H1 (cell line): ENCODE data around the gene CCDC136. TPM values are rescaled to one million over a fixed set of nuclear protein-coding genes. Genes with fewer than 3 reads are reported as not detected.
A peak's percentile ranks its signal among the peaks of the same experiment; 100 is the strongest.

Experiments used
- CTCF ChIA-PET: fragments of 300-600 bp; sonication (Branson Sonifier 250); formaldehyde crosslinking; loops from one replicate; lab custom pipeline; 2021; ENCODE audit not compliant: partially characterized antibody; lab: Charles Lee
- POLR2A ChIA-PET: fragments of 300-600 bp; sonication (Branson Sonifier 250); formaldehyde crosslinking; loops from one replicate; lab custom pipeline; 2021; ENCODE audit warnings: inconsistent platforms; ENCODE audit not compliant: partially characterized antibody; lab: Charles Lee
- DNase-seq, 2 experiments: peaks; one replicate each; pipeline versions ENCODE4 v3.0.0 to v3.0.0-alpha.2; 2010 to 2022; ENCODE audit warnings: low spot score in 2 of 2, low read depth in 1 of 2, mixed read lengths in 1 of 2
- FAIRE-seq: peaks from 2 replicates; lab custom pipeline; 2011; peaks lifted over from hg19 to GRCh38; lab: Jason Lieb, UNC
- H2AFZ ChIP-seq: 2 replicates; pipeline ENCODE4 v1.8.1; 2012; ENCODE audit warnings: low read length, inconsistent platforms
- H2AK5ac ChIP-seq: 2 replicates; pipeline ENCODE4 v1.6.1; 2013; ENCODE audit warnings: low read depth, low read length
- H2BK120ac ChIP-seq: replicated peaks from 2 replicates; pipeline ENCODE3; 2013; ENCODE audit warnings: low read depth, low read length, inconsistent platforms
- H2BK12ac ChIP-seq: 2 replicates; pipeline ENCODE4 v1.6.1; 2013; ENCODE audit warnings: low read depth, low read length
- H2BK15ac ChIP-seq: 2 replicates; pipeline ENCODE4 v1.6.1; 2013; ENCODE audit warnings: low read length
- H2BK20ac ChIP-seq: 2 replicates; pipeline ENCODE4 v1.6.1; 2013; ENCODE audit warnings: low read length
- H2BK5ac ChIP-seq: 2 replicates; pipeline ENCODE4 v1.6.1; 2013; ENCODE audit warnings: low read depth, low read length
- H3K14ac ChIP-seq: 2 replicates; pipeline ENCODE4 v1.6.1; 2013; ENCODE audit warnings: inconsistent platforms; ENCODE audit not compliant: insufficient read length
- H3K18ac ChIP-seq: 2 replicates; pipeline ENCODE4 v1.6.1; 2013; ENCODE audit warnings: low read length; ENCODE audit errors: extremely low read depth
- H3K23ac ChIP-seq: 2 replicates; pipeline ENCODE4 v1.6.1; 2013; ENCODE audit warnings: inconsistent platforms; ENCODE audit not compliant: insufficient read length
- H3K23me2 ChIP-seq: 2 replicates; pipeline ENCODE4 v1.6.1; 2013; ENCODE audit warnings: low read depth, low read length
- H3K27ac ChIP-seq: 2 replicates; pipeline ENCODE4 v1.6.1; 2011; ENCODE audit warnings: low read depth, low read length, inconsistent platforms
- H3K27me3 ChIP-seq, 4 experiments: replicated peaks in 1 of 4; 1 replicate in 1 of 4; 2 replicates in 3 of 4; pipeline versions ENCODE4 v1.6.1 to v1.8.1; 2011 to 2013; ENCODE audit warnings: low read length in 3 of 4, mild to moderate bottlenecking in 3 of 4, inconsistent platforms in 2 of 4, mixed read lengths in 2 of 4, moderate library complexity in 1 of 4; ENCODE audit not compliant: control insufficient read depth in 3 of 4, insufficient read depth in 3 of 4; ENCODE audit errors: extremely low read depth in 1 of 4
- H3K36me3 ChIP-seq, 4 experiments: 2 replicates each; pipeline versions ENCODE4 v1.6.1 to v1.8.1; 2011 to 2013; ENCODE audit warnings: mild to moderate bottlenecking in 4 of 4, low read length in 3 of 4, moderate library complexity in 2 of 4, control low read depth in 1 of 4, inconsistent platforms in 1 of 4; ENCODE audit not compliant: insufficient read depth in 4 of 4, control insufficient read depth in 2 of 4
- H3K4ac ChIP-seq: replicated peaks from 2 replicates; pipeline ENCODE3; 2013; ENCODE audit warnings: low read length, low read depth, mixed read lengths, inconsistent platforms; ENCODE audit not compliant: insufficient read length
- H3K4me1 ChIP-seq, 4 experiments: replicated peaks in 1 of 4; 1 replicate in 1 of 4; 2 replicates in 3 of 4; pipeline versions ENCODE4 v1.6.1 to v1.8.1; 2011 to 2013; ENCODE audit warnings: low read length in 3 of 4, inconsistent platforms in 2 of 4, mixed read lengths in 1 of 4; ENCODE audit not compliant: insufficient read depth in 4 of 4, control insufficient read depth in 3 of 4
- H3K4me2 ChIP-seq, 2 experiments: 2 replicates each; pipeline versions ENCODE4 v1.6.1 to v1.8.1; 2011 to 2013; ENCODE audit warnings: low read depth in 2 of 2, low read length in 2 of 2, control low read depth in 1 of 2, inconsistent platforms in 1 of 2, mild to moderate bottlenecking in 1 of 2; ENCODE audit not compliant: insufficient read depth in 1 of 2
- H3K4me3 ChIP-seq, 4 experiments: fragments of 200-600, 300-600 bp in 1 of 4; sonication (generic), shearing (Covaris generic), sonication (Bioruptor Twin) in 1 of 4; 2 replicates each; pipeline versions ENCODE4 v1.5.1 to v1.8.1; 2011 to 2016; ENCODE audit warnings: low read length in 4 of 4, low read depth in 3 of 4, control low read depth in 2 of 4, inconsistent platforms in 2 of 4, mild to moderate bottlenecking in 2 of 4, mixed read lengths in 1 of 4, moderate library complexity in 1 of 4; ENCODE audit not compliant: insufficient read depth in 2 of 4; ENCODE audit errors: extremely low read depth in 1 of 4
- H3K56ac ChIP-seq: replicated peaks from 2 replicates; pipeline ENCODE3; 2013; ENCODE audit warnings: low read depth, mild to moderate bottlenecking, mixed read lengths, low read length, inconsistent platforms; ENCODE audit not compliant: insufficient read length
- H3K79me1 ChIP-seq: 2 replicates; pipeline ENCODE4 v1.6.1; 2013; ENCODE audit warnings: low read depth, low read length, control low read depth
- H3K79me2 ChIP-seq, 2 experiments: 2 replicates each; pipeline versions ENCODE4 v1.6.1 to v1.8.1; 2012 to 2013; ENCODE audit warnings: low read length in 2 of 2, mild to moderate bottlenecking in 2 of 2, inconsistent platforms in 1 of 2; ENCODE audit not compliant: insufficient read depth in 2 of 2, control insufficient read depth in 1 of 2
- H3K9ac ChIP-seq, 4 experiments: replicated peaks in 1 of 4; 1 replicate in 1 of 4; 2 replicates in 3 of 4; pipeline versions ENCODE4 v1.6.1 to v1.8.1; 2011 to 2013; ENCODE audit warnings: low read depth in 3 of 4, low read length in 3 of 4, control low read depth in 2 of 4, mild to moderate bottlenecking in 2 of 4, moderate library complexity in 2 of 4, inconsistent platforms in 1 of 4; ENCODE audit errors: extremely low read depth in 1 of 4
- H3K9me3 ChIP-seq, 2 experiments: 2 replicates each; pipeline versions ENCODE4 v1.6.1 to v1.8.1; 2012 to 2013; ENCODE audit warnings: mild to moderate bottlenecking in 2 of 2, moderate library complexity in 2 of 2, control low read depth in 1 of 2, inconsistent platforms in 1 of 2, low read depth in 1 of 2, low read length in 1 of 2, mixed read lengths in 1 of 2; ENCODE audit not compliant: insufficient read depth in 2 of 2
- H4K20me1 ChIP-seq, 2 experiments: replicated peaks in 1 of 2; 2 replicates each; pipeline versions ENCODE3 to v1.8.1; 2011 to 2013; ENCODE audit warnings: inconsistent platforms in 2 of 2, low read length in 2 of 2, mild to moderate bottlenecking in 1 of 2; ENCODE audit not compliant: insufficient read depth in 2 of 2, control insufficient read depth in 1 of 2
- H4K5ac ChIP-seq: 2 replicates; pipeline ENCODE4 v1.6.1; 2013; ENCODE audit warnings: low read length, low read depth, mixed read lengths, inconsistent platforms; ENCODE audit not compliant: insufficient read length
- H4K8ac ChIP-seq: 2 replicates; pipeline ENCODE4 v1.8.0; 2013; ENCODE audit warnings: mild to moderate bottlenecking, moderate library complexity, low read length, inconsistent platforms; ENCODE audit not compliant: insufficient read depth; ENCODE audit errors: extremely low read depth
- H4K91ac ChIP-seq: replicated peaks from 2 replicates; pipeline ENCODE3; 2013; ENCODE audit warnings: low read length, mixed read lengths, inconsistent platforms; ENCODE audit not compliant: insufficient read length
- BRCA1 ChIP-seq: IDR thresholded peaks from 2 replicates; pipeline ENCODE4 v1.6.1; 2012; ENCODE audit warnings: low read depth, low read length, improper control_type of control experiment
- CBX5 ChIP-seq: fragments of 300-800, 300-1000 bp; sonication (generic); IDR thresholded peaks from 2 replicates; pipeline ENCODE4 v1.7.1; 2016; ENCODE audit warnings: antibody characterized with exemption, low read length, low read depth
- FOSL1 ChIP-seq: IDR thresholded peaks from 2 replicates; pipeline ENCODE4 v1.6.1; 2011; ENCODE audit warnings: mild to moderate bottlenecking, low read depth, low read length, moderate library complexity; ENCODE audit not compliant: insufficient read depth
- GABPA ChIP-seq: IDR thresholded peaks from 2 replicates; pipeline ENCODE4 v1.6.1; 2011; ENCODE audit warnings: mild to moderate bottlenecking, low read length, moderate library complexity, borderline replicate concordance; ENCODE audit not compliant: insufficient read depth
- SP1 ChIP-seq: IDR thresholded peaks from 2 replicates; pipeline ENCODE4 v1.6.1; 2011; ENCODE audit warnings: low read depth, low read length
- YY1 ChIP-seq: IDR thresholded peaks from 2 replicates; pipeline ENCODE4 v1.6.1; 2011; ENCODE audit warnings: low read depth, mild to moderate bottlenecking, low read length
- WGBS, 2 experiments: shearing (Covaris generic) in 1 of 2; methylation state at CpG; one replicate each; pipeline versions ENCODE4 v1.1.6 to v1.1.7; 2013 to 2015; ENCODE audit warnings: low lambda C conversion rate in 2 of 2, mixed read lengths in 2 of 2, inconsistent platforms in 1 of 2, low coverage in 1 of 2, missing lambda C conversion rate in 1 of 2; ENCODE audit not compliant: insufficient replicate concordance in 2 of 2, insufficient coverage in 1 of 2, insufficient read length in 1 of 2; ENCODE audit errors: extremely low coverage in 1 of 2, missing lambda C conversion rate in 1 of 2; 5-methylcytosine and 5-hydroxymethylcytosine counted together
- polyA plus RNA-seq, 7 experiments: library from polyadenylated mRNA; depleted of rRNA in 3 of 7; stranded (reverse) in 5 of 7; unstranded in 2 of 7; fragments of >200 nt in 5 of 7; fragments of 200-250 nt in 2 of 7; gene quantifications; 1 replicate in 5 of 7; 2 replicates in 1 of 7; 4 replicates in 1 of 7; pipeline versions ENCODE4 v1.2.1 to v1.2.3, GENCODE V29; 2011 to 2013; ENCODE audit warnings: missing spikeins in 2 of 7, mixed read lengths in 2 of 7
- total RNA-seq: library from RNA; stranded (reverse); fragmentation: NEBNext Ultra II Directional; extraction: Animal tissue kit (Norgen Biotek cat#: 25700); gene quantifications from 2 replicates; pipeline ENCODE4 v1.2.1, GENCODE V29; 2021
- TF ChIP-seq, protein P1 (sequence below): IDR thresholded peaks from 2 replicates; pipeline ENCODE4 v1.6.1; 2012; ENCODE audit warnings: low read length, inconsistent platforms

Gene CCDC136
- total and polyA plus RNA-seq, 2 of the 8 experiments (the other 6 are each of a cell fraction or from before 2014, with no cell fraction given), result 35.6 to 47.7 TPM

DNA sequence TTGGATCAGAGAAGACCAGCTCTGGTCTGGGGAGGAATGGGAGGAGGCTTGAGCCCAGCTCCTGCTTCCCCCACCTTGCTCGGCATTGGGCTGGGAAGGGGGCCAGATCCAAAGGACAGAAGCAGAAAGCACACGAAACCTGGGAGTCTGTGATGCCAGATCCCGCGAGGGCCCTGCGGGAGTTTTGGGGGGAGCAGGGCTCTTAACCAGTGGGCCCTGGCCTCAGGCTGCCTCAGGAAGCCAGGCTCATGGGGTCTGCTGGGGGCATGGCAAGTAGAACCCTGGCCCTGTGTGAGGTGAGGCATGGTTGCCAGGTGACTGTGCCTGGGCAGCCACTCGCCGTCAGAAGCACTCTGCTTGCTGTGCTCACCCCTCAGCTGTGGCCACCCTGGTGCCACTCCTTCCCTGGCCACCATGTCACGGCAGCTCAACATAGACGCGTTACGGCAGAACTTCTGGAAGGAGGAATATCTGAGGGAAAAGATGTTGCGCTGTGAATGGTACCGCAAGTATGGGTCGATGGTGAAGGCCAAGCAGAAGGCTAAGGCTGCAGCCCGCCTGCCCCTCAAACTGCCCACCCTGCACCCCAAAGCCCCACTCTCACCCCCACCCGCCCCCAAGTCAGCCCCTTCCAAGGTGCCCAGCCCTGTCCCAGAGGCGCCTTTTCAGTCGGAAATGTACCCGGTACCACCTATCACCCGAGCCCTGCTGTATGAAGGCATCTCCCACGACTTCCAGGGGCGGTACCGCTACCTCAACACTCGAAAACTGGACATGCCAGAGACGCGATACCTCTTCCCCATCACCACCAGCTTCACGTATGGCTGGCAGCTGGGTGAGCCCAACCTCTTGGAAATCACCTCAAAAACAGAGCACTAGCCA, 74.5 kb downstream of the CCDC136 start:
- peaks cover 18% of the 10 kb centered on the region for H3K23me2 ChIP-seq
- DNase-seq, result no peak
- no peak overlapping the region for H3K27ac ChIP-seq
- no peak overlapping the region for H3K18ac ChIP-seq
- no peak overlapping the region for H3K4ac ChIP-seq
- no peak overlapping the region for H2BK120ac ChIP-seq
- H3K79me1 ChIP-seq, result no peaks in the 10 kb centered on the region
- no peak overlapping the region for H2AK5ac ChIP-seq
- ChIA-PET POLR2A (interaction anchor here (0.6 to 4.5 kb wide), 4 partner anchors 33 to 420 kb away, joined by 3 to 27 read pairs (median 4); no protein-coding TSS in a partner anchor), CTCF (interaction anchor here (0.9 to 10.2 kb wide), 6 partner anchors 9 to 62 kb away, joined by 3 to 148 read pairs (median 16); no protein-coding TSS in a partner anchor)
- no peak overlapping the region for H3K9ac ChIP-seq
- H3K4me3 ChIP-seq, result no peak overlapping the region
- no peak overlapping the region for H3K56ac ChIP-seq
- peak overlapping the region; percentile 70; the same call in 1 of the 2 replicates for H4K8ac ChIP-seq
- H3K23ac ChIP-seq, result no peak overlapping the region
- H2BK15ac ChIP-seq, result no peak overlapping the region
- H4K5ac ChIP-seq, result no peak overlapping the region
- H4K91ac ChIP-seq, result no peak overlapping the region
- H3K14ac ChIP-seq, result no peak overlapping the region
- H4K20me1 ChIP-seq, result peaks cover 3 to 20% of the 10 kb centered on the region in 2 experiments
- H2BK5ac ChIP-seq, result no peak overlapping the region
- WGBS, 2 experiments, result 89% methylated on average over 26 of the region's 27 CpGs; no CpG with 5 or more reads in 1 of the 2 experiments
- no peak overlapping the region for H2BK12ac ChIP-seq
- no peak for FAIRE-seq
- H3K27me3 ChIP-seq, result peaks cover 5 to 36% (median 32%) of the 10 kb centered on the region in 4 experiments
- H3K4me2 ChIP-seq, result no peak overlapping the region
- no peak overlapping the region for H2BK20ac ChIP-seq
- no peaks in the 10 kb centered on the region for H3K79me2 ChIP-seq
- no peaks in the 10 kb centered on the region for H3K9me3 ChIP-seq
- H2AFZ ChIP-seq, result no peak overlapping the region
- H3K4me1 ChIP-seq, result peaks cover 0 to 21% (median 12%) of the 10 kb centered on the region in 4 experiments; a peak in 6 of 7 replicates
- H3K36me3 ChIP-seq, result no peaks in the 10 kb centered on the region
- TF ChIP-seq FOSL1, result no peak
- TF ChIP-seq YY1, result no peak
- TF ChIP-seq SP1, result no peak
- no peak for TF ChIP-seq CBX5
- TF ChIP-seq GABPA, result no peak
- TF ChIP-seq BRCA1, result no peak
- TF ChIP-seq, protein P1, sequence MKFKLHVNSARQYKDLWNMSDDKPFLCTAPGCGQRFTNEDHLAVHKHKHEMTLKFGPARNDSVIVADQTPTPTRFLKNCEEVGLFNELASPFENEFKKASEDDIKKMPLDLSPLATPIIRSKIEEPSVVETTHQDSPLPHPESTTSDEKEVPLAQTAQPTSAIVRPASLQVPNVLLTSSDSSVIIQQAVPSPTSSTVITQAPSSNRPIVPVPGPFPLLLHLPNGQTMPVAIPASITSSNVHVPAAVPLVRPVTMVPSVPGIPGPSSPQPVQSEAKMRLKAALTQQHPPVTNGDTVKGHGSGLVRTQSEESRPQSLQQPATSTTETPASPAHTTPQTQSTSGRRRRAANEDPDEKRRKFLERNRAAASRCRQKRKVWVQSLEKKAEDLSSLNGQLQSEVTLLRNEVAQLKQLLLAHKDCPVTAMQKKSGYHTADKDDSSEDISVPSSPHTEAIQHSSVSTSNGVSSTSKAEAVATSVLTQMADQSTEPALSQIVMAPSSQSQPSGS, result no peak
